Stomach (tissue), 9 donors: Measurements from ENCODE around the gene MAGEB4. TPM values are rescaled to one million over a fixed set of nuclear protein-coding genes. Genes with fewer than 3 reads are reported as not detected.

Source experiments
- DNase-seq, 2 donors: peaks; one replicate each; pipeline versions ENCODE4 v3.0.0 to v3.0.0-alpha.2; 2013 to 2019
- H3K27ac ChIP-seq, 5 donors: fragments of 200-600 bp in 4 of 5; sonication (generic) in 4 of 5; one replicate each; pipeline ENCODE4 v1.5.1; 2013 to 2019; ENCODE audit warnings: mild to moderate bottlenecking in 1 of 5, moderate library complexity in 1 of 5
- H3K27me3 ChIP-seq, 3 donors: fragments of 200-600 bp; sonication (generic); one replicate each; pipeline ENCODE4 v1.5.1; 2017 to 2019; ENCODE audit warnings: mixed run types in 1 of 3
- H3K36me3 ChIP-seq, 4 donors: fragments of 200-600 bp; sonication (generic); 1 replicate in 3 of 4; 2 replicates in 1 of 4; pipeline ENCODE4 v1.5.1; 2016 to 2019
- H3K4me1 ChIP-seq, 4 donors: fragments of 200-600 bp; sonication (generic); one replicate each; pipeline ENCODE4 v1.5.1; 2016 to 2019
- H3K4me3 ChIP-seq, 4 donors: fragments of 200-600 bp; sonication (generic) in 3 of 4; one replicate each; pipeline ENCODE4 v1.5.1; 2016 to 2019; ENCODE audit warnings: mild to moderate bottlenecking in 1 of 4
- H3K9me3 ChIP-seq, 4 donors: fragments of 200-600 bp; sonication (generic); one replicate each; pipeline ENCODE4 v1.5.1; 2016 to 2019
- EP300 ChIP-seq: sonication (generic); formaldehyde crosslinking; IDR thresholded peaks from one replicate; pipeline ENCODE4 v1.6.1; 2017; ENCODE audit warnings: antibody characterized with exemption
- POLR2A ChIP-seq, 4 donors: fragments of 450-650 bp; IDR thresholded peaks; one replicate each; pipeline ENCODE4 v1.6.1; 2016; ENCODE audit warnings: antibody characterized with exemption in 4 of 4, control low read depth in 2 of 4, mild to moderate bottlenecking in 1 of 4, moderate library complexity in 1 of 4
- POLR2AphosphoS5 ChIP-seq, 3 donors: sonication (generic); formaldehyde crosslinking; IDR thresholded peaks; one replicate each; pipeline ENCODE4 v1.6.1; 2016; ENCODE audit warnings: antibody characterized with exemption in 3 of 3
- WGBS, 5 donors: extraction: QIAGEN DNeasy Blood & Tissue Kit in 3 of 5; methylation state at CpG; one replicate each; pipeline versions ENCODE4 v1.1.5 to v1.1.7; 2013 to 2018; 5-methylcytosine and 5-hydroxymethylcytosine counted together
- intact Hi-C: fragments of 100-400 bp; cut with DNase I; formaldehyde crosslinking; loops from one replicate; pipeline ENCODE4 v1.15.1; 2023; ENCODE audit warnings: low total_unique reads
- polyA plus RNA-seq, 3 donors: library from polyadenylated mRNA; stranded (reverse); fragments of 200-250 nt; gene quantifications; one replicate each; pipeline ENCODE4 v1.2.3, GENCODE V29; 2013
- total RNA-seq, 5 donors: library from RNA; depleted of rRNA; stranded (reverse); fragments of >200 nt; gene quantifications; one replicate each; pipeline versions ENCODE4 v1.1.0 to v1.2.3, GENCODE V29; 2014 to 2016
- TF ChIP-seq, protein P1 (sequence below), 7 experiments: fragments of 450-650 bp in 4 of 7; fragments of 200-600 bp in 3 of 7; sonication (generic) in 3 of 7; IDR thresholded peaks; one replicate each; pipeline ENCODE4 v1.5.1; 2016 to 2019; ENCODE audit warnings: antibody characterized with exemption in 7 of 7, control low read depth in 2 of 7, mild to moderate bottlenecking in 1 of 7
- donor health status: healthy with polysubstance abuse.
- donor health status: Bipolar disorder and iron deficiency.
- donor health status: healthy.

The MAGEB4 gene
- total and polyA plus RNA-seq, 8 donors, result not detected

DNA sequence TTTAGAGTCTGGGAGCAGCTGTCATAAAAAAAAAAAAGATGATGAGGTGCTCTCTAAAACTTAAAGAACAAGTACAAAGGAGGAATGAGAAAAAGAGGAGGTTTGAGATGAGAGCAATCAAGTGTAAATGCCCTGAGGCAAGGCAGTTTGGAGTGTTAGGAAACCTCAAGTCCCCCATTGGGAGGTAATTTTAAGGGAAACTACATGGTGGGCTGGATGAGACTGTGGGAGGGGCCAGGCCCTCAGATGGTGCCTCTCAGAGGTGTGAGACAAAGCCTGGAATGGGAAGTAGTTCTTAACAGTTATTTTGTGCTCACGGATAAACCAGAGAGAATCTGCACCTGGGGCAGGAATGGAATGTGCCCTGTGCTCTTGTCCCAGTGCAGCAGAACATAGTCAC, 13.3 kb upstream of the MAGEB4 start:
- WGBS, 5 donors, result 50 to 67% (median 57%) methylated on average over 1 of the region's 1 CpG; no CpG with 5 or more reads in 1 of the 5 donors
- Histone ChIP-seq H3K9me3 (no peaks in the 10 kb centered on the region), H3K36me3 (no peaks in the 10 kb centered on the region), H3K27ac (no peak overlapping the region), H3K4me1 (no peaks in the 10 kb centered on the region), H3K4me3 (no peak overlapping the region), H3K27me3 (no peaks in the 10 kb centered on the region)
- DNase-seq, result no peak
- TF ChIP-seq EP300 (no peak), POLR2AphosphoS5 (IDR thresholded peaks at IDR 0.05) (no peak), POLR2A (IDR thresholded peaks at IDR 0.05) (no peak)
- TF ChIP-seq, protein P1, sequence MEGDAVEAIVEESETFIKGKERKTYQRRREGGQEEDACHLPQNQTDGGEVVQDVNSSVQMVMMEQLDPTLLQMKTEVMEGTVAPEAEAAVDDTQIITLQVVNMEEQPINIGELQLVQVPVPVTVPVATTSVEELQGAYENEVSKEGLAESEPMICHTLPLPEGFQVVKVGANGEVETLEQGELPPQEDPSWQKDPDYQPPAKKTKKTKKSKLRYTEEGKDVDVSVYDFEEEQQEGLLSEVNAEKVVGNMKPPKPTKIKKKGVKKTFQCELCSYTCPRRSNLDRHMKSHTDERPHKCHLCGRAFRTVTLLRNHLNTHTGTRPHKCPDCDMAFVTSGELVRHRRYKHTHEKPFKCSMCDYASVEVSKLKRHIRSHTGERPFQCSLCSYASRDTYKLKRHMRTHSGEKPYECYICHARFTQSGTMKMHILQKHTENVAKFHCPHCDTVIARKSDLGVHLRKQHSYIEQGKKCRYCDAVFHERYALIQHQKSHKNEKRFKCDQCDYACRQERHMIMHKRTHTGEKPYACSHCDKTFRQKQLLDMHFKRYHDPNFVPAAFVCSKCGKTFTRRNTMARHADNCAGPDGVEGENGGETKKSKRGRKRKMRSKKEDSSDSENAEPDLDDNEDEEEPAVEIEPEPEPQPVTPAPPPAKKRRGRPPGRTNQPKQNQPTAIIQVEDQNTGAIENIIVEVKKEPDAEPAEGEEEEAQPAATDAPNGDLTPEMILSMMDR (IDR thresholded peaks at IDR 0.05), result no peak
- intact Hi-C loops, result no loop called here

DNA sequence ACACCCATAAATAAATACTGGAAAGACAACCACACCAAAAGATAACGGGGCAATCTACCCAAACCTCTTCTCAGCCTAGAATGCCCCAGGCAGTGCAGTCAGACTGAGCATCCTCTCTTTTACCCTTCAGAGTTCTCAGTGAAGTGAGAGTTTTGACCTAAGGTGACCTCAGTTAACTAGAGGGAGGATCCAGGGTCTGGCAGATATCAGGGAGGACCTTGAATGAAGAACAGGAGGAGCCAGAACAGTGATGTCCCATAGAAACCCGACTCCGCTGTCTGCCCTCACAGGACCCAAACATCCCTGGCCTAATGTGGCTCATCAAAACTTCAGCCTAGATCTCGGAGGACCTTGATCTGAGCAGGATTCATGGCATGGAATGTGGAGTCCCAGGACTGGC, 11.4 kb upstream of the MAGEB4 start, which contains the start of gene MAGEB3:
MAGEB3 (plus strand) TSS at position 263 of the 400 bp plus-strand sequence. CDS start 5,268 bp downstream, outside the sequence.
- Histone ChIP-seq H3K4me3 (no peak within 1 kb of the TSS), H3K27me3 (no peaks in the 10 kb centered on the region), H3K4me1 (no peaks in the 10 kb centered on the region), H3K36me3 (no peaks in the 10 kb centered on the region), H3K9me3 (no peaks in the 10 kb centered on the region), H3K27ac (no peak within 1 kb of the TSS)
- intact Hi-C loops, result no loop called here
- DNase-seq, result no peak
- TF ChIP-seq, protein P1 (IDR thresholded peaks at IDR 0.05), result no peak
- TF ChIP-seq POLR2AphosphoS5 (IDR thresholded peaks at IDR 0.05) (no peak), POLR2A (IDR thresholded peaks at IDR 0.05) (no peak), EP300 (no peak)
- WGBS, 5 donors, result 14 to 84% (median 74%) methylated on average over 1 to 4 of the region's 4 CpGs

DNA sequence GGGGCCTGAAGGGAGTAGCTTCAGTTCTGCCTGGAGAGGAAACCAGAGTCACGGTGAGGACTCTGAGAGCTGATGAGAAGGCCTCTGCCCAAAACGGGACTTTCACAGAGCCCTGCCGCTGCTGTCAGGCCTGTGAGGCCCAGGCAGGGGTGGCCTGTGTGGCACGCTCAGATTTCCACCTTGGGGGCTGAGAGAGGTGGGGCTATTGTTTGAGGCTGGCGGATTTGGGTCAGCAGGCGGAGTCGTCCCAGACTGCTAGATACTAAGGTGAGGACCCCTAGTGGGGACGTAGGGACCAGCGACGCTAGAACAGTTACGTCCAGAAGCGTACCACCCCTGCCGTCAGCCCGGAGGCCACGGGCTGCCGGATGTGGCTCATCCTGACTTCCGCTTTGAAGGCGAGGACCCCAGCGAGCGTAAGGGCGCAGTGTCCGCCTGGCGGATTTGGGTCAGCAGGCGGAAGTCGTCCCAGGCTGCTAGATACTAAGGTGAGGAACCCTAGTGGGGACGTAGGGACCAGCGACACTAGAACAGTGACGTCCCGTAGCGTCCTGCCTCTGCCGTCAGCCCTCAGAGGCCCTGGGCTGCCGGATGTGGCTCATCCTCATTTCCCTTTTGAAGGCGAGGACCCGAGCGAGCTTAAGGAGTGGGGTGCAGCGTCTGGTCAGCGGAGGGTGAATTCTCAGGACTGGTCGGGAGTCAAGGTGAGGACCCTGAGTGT, 5.1 kb downstream of the MAGEB4 start, which contains the start of gene MAGEB1:
MAGEB1 (plus strand) TSS at position 378 of the 721 bp plus-strand sequence. CDS start 3,348 bp downstream, outside the sequence.
- Histone ChIP-seq H3K27me3 (no peaks in the 10 kb centered on the region), H3K36me3 (no peaks in the 10 kb centered on the region), H3K27ac (no peak within 1 kb of the TSS), H3K9me3 (no peaks in the 10 kb centered on the region), H3K4me3 (no peak within 1 kb of the TSS), H3K4me1 (no peaks in the 10 kb centered on the region)
- TF ChIP-seq POLR2AphosphoS5 (IDR thresholded peaks at IDR 0.05) (no peak), EP300 (no peak), POLR2A (IDR thresholded peaks at IDR 0.05) (no peak)
- TF ChIP-seq, protein P1 (IDR thresholded peaks at IDR 0.05), result no peak
- WGBS, 5 donors, result 79 to 95% (median 89%) methylated on average over 25 to 38 of the region's 38 CpGs
- intact Hi-C loops, result no loop called here
- no peak for DNase-seq

DNA sequence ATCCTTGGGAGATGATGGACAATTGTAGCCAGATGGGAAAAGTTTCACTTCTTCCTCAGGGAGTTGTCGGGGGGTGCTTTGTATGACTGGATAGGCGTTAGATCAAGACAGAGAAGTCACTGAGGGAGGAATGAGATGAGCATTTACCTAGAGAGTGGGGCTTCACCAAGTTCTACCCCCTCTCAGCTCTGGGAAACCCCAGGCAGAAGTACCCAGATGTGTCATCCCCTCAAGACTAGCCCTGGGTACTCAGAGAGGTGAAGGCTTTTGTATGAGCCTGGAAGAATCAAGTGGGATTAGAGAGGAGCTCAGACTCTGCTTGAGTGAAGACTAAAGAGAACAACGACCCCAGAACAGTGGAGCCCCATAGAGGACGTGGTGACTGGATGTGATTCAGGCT, 7.1 kb downstream of the MAGEB4 start:
- Histone ChIP-seq H3K36me3 (no peaks in the 10 kb centered on the region), H3K27ac (no peak overlapping the region), H3K9me3 (no peaks in the 10 kb centered on the region), H3K27me3 (no peaks in the 10 kb centered on the region), H3K4me3 (no peak overlapping the region), H3K4me1 (no peaks in the 10 kb centered on the region)
- WGBS, 5 donors, result 58 to 79% (median 72%) methylated on average over 3 to 4 of the region's 4 CpGs
- no peak for DNase-seq
- TF ChIP-seq POLR2A (IDR thresholded peaks at IDR 0.05), result no peak
- TF ChIP-seq, protein P1 (IDR thresholded peaks at IDR 0.05), result no peak
- no peak for TF ChIP-seq EP300
- TF ChIP-seq POLR2AphosphoS5 (IDR thresholded peaks at IDR 0.05), result no peak
- intact Hi-C loops, result no loop called here
